GM21447 (cell line): ENCODE data around the gene CNBP.

Source experiments
- ATAC-seq: cut with Tn5 transposase; IDR thresholded peaks from one replicate; pipeline ENCODE4 v1.9.1; 2021; ENCODE audit not compliant: unreplicated experiment

Gene CNBP

GRCh38 chr3:129132097-129132866, 51.4 kb downstream of the CNBP start:
- ATAC-seq, result no peak

- ATAC-seq, result no peak
Observed at GRCh38 chr3:129131465-129132088, 52.1 kb downstream of the CNBP start.

- no peak for ATAC-seq
Observed at GRCh38 chr3:129130291-129130813, 53.3 kb downstream of the CNBP start.

GRCh38 chr3:129128357-129129155, 55.1 kb downstream of the CNBP start:
- no peak for ATAC-seq

GRCh38 chr3:129126726-129127280, 56.9 kb downstream of the CNBP start:
- ATAC-seq, result no peak

- ATAC-seq, result no peak
Observed at GRCh38 chr3:129123314-129124060, 60.2 kb downstream of the CNBP start.

- no peak for ATAC-seq
Observed at GRCh38 chr3:129122412-129123011, 61.2 kb downstream of the CNBP start.

- peak; percentile 36 for ATAC-seq
Observed at GRCh38 chr3:129121792-129122411, 61.8 kb downstream of the CNBP start, which contains the start of gene RAB43. RAB43 (minus strand) TSS chr3:129121804; CDS start chr3:129121489, 315 bp downstream.

- peak; percentile 11 for ATAC-seq
Observed at GRCh38 chr3:129121016-129121791, 62.5 kb downstream of the CNBP start.

GRCh38 chr3:129120254-129121004, 63.3 kb downstream of the CNBP start:
- peak; percentile 78 for ATAC-seq

- ATAC-seq, result no peak
Observed at GRCh38 chr3:129119365-129120100, 64.2 kb downstream of the CNBP start.

- no peak for ATAC-seq
Observed at GRCh38 chr3:129118745-129119144, 65.0 kb downstream of the CNBP start.
